KMS-11 (cell line): ENCODE results near the gene PRAMEF12.

Source experiments
- H2AFZ ChIP-seq: fragments of 200-600 bp; sonication (generic); 2 replicates; pipeline ENCODE4 v1.6.1; 2016; ENCODE audit warnings: antibody characterized with exemption, mixed run types, low read depth
- H3K27ac ChIP-seq: fragments of 200-600 bp; sonication (generic); 2 replicates; pipeline ENCODE4 v1.6.1; 2016; ENCODE audit warnings: mild to moderate bottlenecking, mixed run types
- H3K27me3 ChIP-seq: fragments of 200-600 bp; sonication (generic); 2 replicates; pipeline ENCODE4 v1.6.1; 2017; ENCODE audit warnings: mild to moderate bottlenecking, low read depth, mixed run types, moderate library complexity; ENCODE audit not compliant: insufficient read depth
- H3K36me3 ChIP-seq: fragments of 200-600 bp; sonication (generic); 2 replicates; pipeline ENCODE4 v1.6.1; 2017; ENCODE audit warnings: mild to moderate bottlenecking, mixed run types; ENCODE audit not compliant: insufficient read depth
- H3K4me1 ChIP-seq: fragments of 200-600 bp; sonication (generic); 2 replicates; pipeline ENCODE4 v1.6.1; 2016; ENCODE audit warnings: mild to moderate bottlenecking, low read depth, mixed run types; ENCODE audit not compliant: poor library complexity, severe bottlenecking
- H3K4me2 ChIP-seq: fragments of 200-600 bp; sonication (generic); 2 replicates; pipeline ENCODE4 v1.7.0; 2016; ENCODE audit warnings: mild to moderate bottlenecking, mixed run types
- H3K4me3 ChIP-seq: fragments of 200-600 bp; sonication (generic); IDR thresholded peaks from 2 replicates; pipeline ENCODE4 v1.6.1; 2017; ENCODE audit warnings: low read depth, low read length, mixed read lengths; ENCODE audit not compliant: insufficient read depth
- H3K79me2 ChIP-seq: fragments of 200-600 bp; sonication (generic); 2 replicates; pipeline ENCODE4 v1.6.1; 2016; ENCODE audit warnings: low read depth, mixed run types; ENCODE audit not compliant: insufficient read depth
- H3K9ac ChIP-seq: fragments of 200-600 bp; sonication (generic); 2 replicates; pipeline ENCODE4 v1.6.1; 2016; ENCODE audit warnings: mild to moderate bottlenecking, mixed run types
- H4K20me1 ChIP-seq: fragments of 200-600 bp; sonication (generic); 2 replicates; pipeline ENCODE4 v1.6.1; 2016; ENCODE audit warnings: mild to moderate bottlenecking, mixed run types; ENCODE audit not compliant: insufficient read depth
- CTCF ChIP-seq: fragments of 200-600 bp; sonication (generic); conservative IDR thresholded peaks from 2 replicates; pipeline ENCODE4 v1.6.1; 2017; ENCODE audit warnings: low read depth, mild to moderate bottlenecking, antibody characterized with exemption, low read length, moderate library complexity, mixed read lengths

The PRAMEF12 gene

GRCh38 chr1:12769976-12770505 lies 3.5 kb upstream of the PRAMEF12 start:
- TF ChIP-seq CTCF = no peak
- peaks cover 22% of the 10 kb centered on the region; the same call in 1 of the 2 replicates for H3K27me3 ChIP-seq
- H3K27ac ChIP-seq = no peak overlapping the region
- no peak overlapping the region for H3K4me3 ChIP-seq
- H2AFZ ChIP-seq = no peak overlapping the region
- H3K9ac ChIP-seq = no peak overlapping the region
- H3K4me2 ChIP-seq = no peak overlapping the region
- H3K36me3 ChIP-seq = no peaks in the 10 kb centered on the region
- no peaks in the 10 kb centered on the region for H4K20me1 ChIP-seq
- H3K79me2 ChIP-seq = no peaks in the 10 kb centered on the region
- H3K4me1 ChIP-seq = no peaks in the 10 kb centered on the region

DNA sequence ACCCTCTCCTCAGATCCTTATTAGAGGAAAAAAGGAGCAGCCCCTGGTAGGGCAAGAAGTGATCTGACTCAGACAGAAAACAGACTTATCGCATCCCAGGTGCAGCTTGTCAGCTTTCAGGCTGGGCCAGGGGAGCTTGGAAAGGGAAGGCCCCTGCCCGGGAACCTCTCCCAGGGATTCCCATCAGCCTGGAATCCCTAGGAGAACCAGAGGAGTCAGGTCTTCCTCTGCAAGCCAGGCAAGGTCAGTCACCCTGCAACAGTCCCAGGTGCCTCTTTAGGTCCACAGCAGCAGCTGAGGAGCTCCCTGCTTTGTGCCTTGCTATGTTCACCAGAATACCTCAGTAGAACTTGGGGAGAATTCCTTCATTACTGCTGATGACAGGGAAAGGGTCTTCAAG lies 2.9 kb upstream of the PRAMEF12 start:
- TF ChIP-seq CTCF = no peak
- Histone ChIP-seq H2AFZ (no peak overlapping the region), H3K4me1 (no peaks in the 10 kb centered on the region), H3K4me2 (no peak overlapping the region), H3K27me3 (peaks cover 22% of the 10 kb centered on the region; the same call in 1 of the 2 replicates), H3K36me3 (no peaks in the 10 kb centered on the region), H3K4me3 (no peak overlapping the region), H3K27ac (no peak overlapping the region), H3K9ac (no peak overlapping the region), H3K79me2 (no peaks in the 10 kb centered on the region), H4K20me1 (no peaks in the 10 kb centered on the region)

- no peaks in the 10 kb centered on the region for H4K20me1 ChIP-seq
- no peak overlapping the region for H2AFZ ChIP-seq
- H3K4me2 ChIP-seq = no peak overlapping the region
- no peaks in the 10 kb centered on the region for H3K79me2 ChIP-seq
- H3K9ac ChIP-seq = no peak overlapping the region
- no peaks in the 10 kb centered on the region for H3K4me1 ChIP-seq
- no peaks in the 10 kb centered on the region for H3K36me3 ChIP-seq
- H3K27me3 ChIP-seq = peaks cover 23% of the 10 kb centered on the region; the same call in 1 of the 2 replicates
- H3K27ac ChIP-seq = no peak overlapping the region
- TF ChIP-seq CTCF = no peak
- H3K4me3 ChIP-seq = no peak overlapping the region
These were observed 2.4 kb upstream of the PRAMEF12 start for GRCh38 chr1:12771186-12771585.

- Histone ChIP-seq H3K27ac (no peak overlapping the region), H3K4me3 (no peak overlapping the region), H3K27me3 (peaks cover 31% of the 10 kb centered on the region; the same call in 1 of the 2 replicates), H4K20me1 (no peaks in the 10 kb centered on the region), H3K4me1 (no peaks in the 10 kb centered on the region), H2AFZ (no peak overlapping the region), H3K9ac (no peak overlapping the region), H3K79me2 (no peaks in the 10 kb centered on the region), H3K36me3 (no peaks in the 10 kb centered on the region), H3K4me2 (no peak overlapping the region)
- TF ChIP-seq CTCF = no peak
These were observed 1.0 kb upstream of the PRAMEF12 start for GRCh38 chr1:12772520-12772919.
